Activated CD4-positive, alpha-beta memory T cell treated with anti-CD3 and anti-CD28 coated beads, Interleukin-2, amount 10 ng/mL, durations not matched to agents 7 days and 5 days (primary cell): ENCODE measurements around the gene PMFBP1. TPM values are rescaled to one million over a fixed set of nuclear protein-coding genes. Genes with fewer than 3 reads are reported as not detected.

Source experiments
- CTCF ChIA-PET: fragments of 350-600 bp; sonication (Branson Sonifier 250); formaldehyde crosslinking; loops from one replicate; lab custom pipeline; 2021; ENCODE audit warnings: antibody characterized with exemption, inconsistent platforms; lab: Charles Lee
- POLR2A ChIA-PET: fragments of 350-600 bp; sonication (Branson Sonifier 250); formaldehyde crosslinking; loops from one replicate; lab custom pipeline; 2021; ENCODE audit warnings: antibody characterized with exemption; lab: Charles Lee
- DNase-seq: peaks from one replicate; pipeline ENCODE4 v3.0.0-alpha.2; 2020
- H3K27ac Mint-ChIP-seq: one replicate; pipeline ENCODE4 v1.8.0; 2021; ENCODE audit warnings: mild to moderate bottlenecking, mixed read lengths
- H3K27me3 Mint-ChIP-seq: one replicate; pipeline ENCODE4 v1.8.0; 2021; ENCODE audit warnings: mixed read lengths
- H3K36me3 Mint-ChIP-seq: one replicate; pipeline ENCODE4 v1.8.0; 2021; ENCODE audit warnings: low read depth, mixed read lengths
- H3K4me1 Mint-ChIP-seq: one replicate; pipeline ENCODE4 v1.8.0; 2021; ENCODE audit warnings: mixed read lengths
- H3K4me3 Mint-ChIP-seq: one replicate; pipeline ENCODE4 v1.8.0; 2021; ENCODE audit warnings: mild to moderate bottlenecking, mixed read lengths
- H3K9me3 Mint-ChIP-seq: one replicate; pipeline ENCODE4 v1.8.0; 2021; ENCODE audit warnings: mixed read lengths
- total RNA-seq, 2 experiments: library from RNA; stranded (reverse); gene quantifications; one replicate each; pipeline ENCODE4 v1.2.3, GENCODE V29; 2021

Gene PMFBP1
- total RNA-seq, 2 experiments from 2014 or later: 1.5 to 1.8 TPM

GRCh38 chr16:72122308-72122707 lies 49.6 kb downstream of the PMFBP1 start:
- no peaks in the 10 kb centered on the region for H3K36me3 Mint-ChIP-seq
- H3K4me1 Mint-ChIP-seq: no peaks in the 10 kb centered on the region
- no peaks in the 10 kb centered on the region for H3K27me3 Mint-ChIP-seq
- POLR2A ChIA-PET: no interaction called here
- DNase-seq: no peak
- no peak overlapping the region for H3K4me3 Mint-ChIP-seq
- H3K9me3 Mint-ChIP-seq: no peaks in the 10 kb centered on the region
- CTCF ChIA-PET: no interaction called here
- H3K27ac Mint-ChIP-seq: no peak overlapping the region

GRCh38 chr16:72120026-72120425 lies 51.9 kb downstream of the PMFBP1 start:
- Mint-ChIP-seq H3K9me3 (no peaks in the 10 kb centered on the region), H3K36me3 (no peaks in the 10 kb centered on the region), H3K4me3 (no peak overlapping the region), H3K4me1 (no peaks in the 10 kb centered on the region), H3K27me3 (no peaks in the 10 kb centered on the region), H3K27ac (no peak overlapping the region)
- ChIA-PET CTCF (no interaction called here), POLR2A (no interaction called here)
- DNase-seq: no peak

- POLR2A ChIA-PET: no interaction called here
- Mint-ChIP-seq H3K27ac (no peak overlapping the region), H3K27me3 (no peaks in the 10 kb centered on the region), H3K4me1 (no peaks in the 10 kb centered on the region), H3K4me3 (no peak overlapping the region), H3K9me3 (no peaks in the 10 kb centered on the region), H3K36me3 (peaks cover 47% of the 10 kb centered on the region)
- CTCF ChIA-PET: interaction anchor here (1.3 kb wide), 1 partner anchor 20 kb away, joined by 3 read pairs; the partner anchor contains the start of genes DHX38 and TXNL4B
- DNase-seq: no peak
These were observed 58.4 kb downstream of the PMFBP1 start for GRCh38 chr16:72113616-72113945.

GRCh38 chr16:72112906-72113615 lies 58.9 kb downstream of the PMFBP1 start:
- no peak overlapping the region for H3K27ac Mint-ChIP-seq
- H3K4me1 Mint-ChIP-seq: no peaks in the 10 kb centered on the region
- H3K4me3 Mint-ChIP-seq: no peak overlapping the region
- no peaks in the 10 kb centered on the region for H3K27me3 Mint-ChIP-seq
- DNase-seq: no peak
- ChIA-PET CTCF (interaction anchor here (1.3 kb wide), 1 partner anchor 20 kb away, joined by 3 read pairs; the partner anchor contains the start of genes DHX38 and TXNL4B), POLR2A (no interaction called here)
- no peaks in the 10 kb centered on the region for H3K9me3 Mint-ChIP-seq
- H3K36me3 Mint-ChIP-seq: peaks cover 51% of the 10 kb centered on the region

GRCh38 chr16:72112452-72112792 lies 59.5 kb downstream of the PMFBP1 start:
- CTCF ChIA-PET: no interaction called here
- Mint-ChIP-seq H3K36me3 (peaks cover 57% of the 10 kb centered on the region), H3K4me1 (no peaks in the 10 kb centered on the region), H3K27me3 (no peaks in the 10 kb centered on the region), H3K4me3 (no peak overlapping the region), H3K9me3 (no peaks in the 10 kb centered on the region), H3K27ac (no peak overlapping the region)
- POLR2A ChIA-PET: no interaction called here
- DNase-seq: no peak

- no peak for DNase-seq
- Mint-ChIP-seq H3K4me3 (no peak overlapping the region), H3K27ac (no peak overlapping the region), H3K27me3 (no peaks in the 10 kb centered on the region), H3K9me3 (no peaks in the 10 kb centered on the region), H3K4me1 (no peaks in the 10 kb centered on the region), H3K36me3 (peaks cover 63% of the 10 kb centered on the region)
- ChIA-PET POLR2A (no interaction called here), CTCF (no interaction called here)
These were observed 60.1 kb downstream of the PMFBP1 start for GRCh38 chr16:72111657-72112451.

- Mint-ChIP-seq H3K9me3 (no peaks in the 10 kb centered on the region), H3K27ac (no peak overlapping the region), H3K4me3 (no peak overlapping the region), H3K4me1 (no peaks in the 10 kb centered on the region), H3K36me3 (peaks cover 72% of the 10 kb centered on the region), H3K27me3 (no peaks in the 10 kb centered on the region)
- DNase-seq: no peak
- ChIA-PET CTCF (no interaction called here), POLR2A (no interaction called here)
These were observed 61.0 kb downstream of the PMFBP1 start for GRCh38 chr16:72110662-72111615.

- Mint-ChIP-seq H3K27ac (no peak overlapping the region), H3K27me3 (no peaks in the 10 kb centered on the region), H3K9me3 (no peaks in the 10 kb centered on the region), H3K4me1 (no peaks in the 10 kb centered on the region), H3K4me3 (no peak overlapping the region), H3K36me3 (peaks cover 81% of the 10 kb centered on the region)
- POLR2A ChIA-PET: no interaction called here
- CTCF ChIA-PET: no interaction called here
- DNase-seq: no peak
These were observed 61.9 kb downstream of the PMFBP1 start for GRCh38 chr16:72109966-72110530.

- Mint-ChIP-seq H3K9me3 (no peaks in the 10 kb centered on the region), H3K36me3 (peaks cover 86% of the 10 kb centered on the region), H3K27me3 (no peaks in the 10 kb centered on the region), H3K27ac (no peak overlapping the region), H3K4me3 (no peak overlapping the region), H3K4me1 (no peaks in the 10 kb centered on the region)
- no peak for DNase-seq
- CTCF ChIA-PET: no interaction called here
- POLR2A ChIA-PET: no interaction called here
These were observed 62.7 kb downstream of the PMFBP1 start for GRCh38 chr16:72109300-72109699.

- Mint-ChIP-seq H3K27me3 (no peaks in the 10 kb centered on the region), H3K27ac (no peak overlapping the region), H3K4me3 (no peak overlapping the region), H3K9me3 (no peaks in the 10 kb centered on the region), H3K4me1 (no peaks in the 10 kb centered on the region), H3K36me3 (peaks cover 91% of the 10 kb centered on the region)
- POLR2A ChIA-PET: no interaction called here
- CTCF ChIA-PET: no interaction called here
- no peak for DNase-seq
These were observed 63.4 kb downstream of the PMFBP1 start for GRCh38 chr16:72108353-72109102.

- Mint-ChIP-seq H3K4me1 (no peaks in the 10 kb centered on the region), H3K27ac (no peak overlapping the region), H3K9me3 (no peaks in the 10 kb centered on the region), H3K36me3 (peaks cover 92% of the 10 kb centered on the region), H3K4me3 (no peak overlapping the region), H3K27me3 (no peaks in the 10 kb centered on the region)
- no peak for DNase-seq
- ChIA-PET CTCF (no interaction called here), POLR2A (no interaction called here)
These were observed 64.6 kb downstream of the PMFBP1 start for GRCh38 chr16:72107371-72107770.

- peaks cover 94% of the 10 kb centered on the region for H3K36me3 Mint-ChIP-seq
- ChIA-PET POLR2A (no interaction called here), CTCF (no interaction called here)
- H3K4me3 Mint-ChIP-seq: no peak overlapping the region
- no peaks in the 10 kb centered on the region for H3K9me3 Mint-ChIP-seq
- H3K4me1 Mint-ChIP-seq: no peaks in the 10 kb centered on the region
- no peaks in the 10 kb centered on the region for H3K27me3 Mint-ChIP-seq
- DNase-seq: no peak
- no peak overlapping the region for H3K27ac Mint-ChIP-seq
These were observed 66.0 kb downstream of the PMFBP1 start for GRCh38 chr16:72105978-72106377.
